ENCODE measurements around the gene RAB34. TPM values are rescaled to one million over a fixed set of nuclear protein-coding genes. Genes with fewer than 3 reads are reported as not detected.

Gene RAB34
- total and polyA plus RNA-seq, 11 donors, result 11.5 to 31.7 (median 17.7) TPM

- H3K4me1 ChIP-seq, result peaks cover 0 to 23% (median 12%) of the 10 kb centered on the region in 12 donors
- intact Hi-C loops (cut with DNase I), result loop anchor here in 9 of 10 donors (1.0 to 10.0 kb wide), 16 partner anchors 41 to 184 kb away; partner anchors contain the start of genes FLOT2 (in 3 of the 9), FAM222B (in 2 of the 9), DHRS13 (in 1 of the 9) and ERAL1 (in 1 of the 9)
- no peak overlapping the region for H3K4me3 ChIP-seq
- DNase-seq (no peak), ATAC-seq (peak in 1 of 4 donors; percentile 8)
- no peaks in the 10 kb centered on the region for H3K9me3 ChIP-seq
- peaks cover 0 to 50% (median 39%) of the 10 kb centered on the region in 9 donors for H3K36me3 ChIP-seq
- no peak overlapping the region for H3K27ac ChIP-seq
- WGBS, 4 donors, result 88 to 97% (median 94%) methylated on average over 1 of the region's 1 CpG
- H3K27me3 ChIP-seq, result no peaks in the 10 kb centered on the region
- TF ChIP-seq, protein P1, sequence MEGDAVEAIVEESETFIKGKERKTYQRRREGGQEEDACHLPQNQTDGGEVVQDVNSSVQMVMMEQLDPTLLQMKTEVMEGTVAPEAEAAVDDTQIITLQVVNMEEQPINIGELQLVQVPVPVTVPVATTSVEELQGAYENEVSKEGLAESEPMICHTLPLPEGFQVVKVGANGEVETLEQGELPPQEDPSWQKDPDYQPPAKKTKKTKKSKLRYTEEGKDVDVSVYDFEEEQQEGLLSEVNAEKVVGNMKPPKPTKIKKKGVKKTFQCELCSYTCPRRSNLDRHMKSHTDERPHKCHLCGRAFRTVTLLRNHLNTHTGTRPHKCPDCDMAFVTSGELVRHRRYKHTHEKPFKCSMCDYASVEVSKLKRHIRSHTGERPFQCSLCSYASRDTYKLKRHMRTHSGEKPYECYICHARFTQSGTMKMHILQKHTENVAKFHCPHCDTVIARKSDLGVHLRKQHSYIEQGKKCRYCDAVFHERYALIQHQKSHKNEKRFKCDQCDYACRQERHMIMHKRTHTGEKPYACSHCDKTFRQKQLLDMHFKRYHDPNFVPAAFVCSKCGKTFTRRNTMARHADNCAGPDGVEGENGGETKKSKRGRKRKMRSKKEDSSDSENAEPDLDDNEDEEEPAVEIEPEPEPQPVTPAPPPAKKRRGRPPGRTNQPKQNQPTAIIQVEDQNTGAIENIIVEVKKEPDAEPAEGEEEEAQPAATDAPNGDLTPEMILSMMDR (IDR thresholded peaks at IDR 0.05), result no peak
- TF ChIP-seq POLR2A (IDR thresholded peaks at IDR 0.05), result no peak
Observed at GRCh38 chr17:28763137-28763799, 45.6 kb upstream of the RAB34 start.

GRCh38 chr17:28760601-28761562 lies 43.2 kb upstream of the RAB34 start:
- WGBS, 4 donors, result 33 to 56% (median 41%) methylated on average over 7 to 9 of the region's 9 CpGs
- H3K4me1 ChIP-seq, result peaks cover 0 to 32% (median 13%) of the 10 kb centered on the region in 12 donors
- DNase-seq (peak; percentile 50 to 82 (median 69)), ATAC-seq (peak; percentile 43 to 75 (median 62))
- peak overlapping the region in 9 of 12 donors; percentile 8 to 46 (median 30) for H3K27ac ChIP-seq
- no peaks in the 10 kb centered on the region for H3K27me3 ChIP-seq
- H3K4me3 ChIP-seq, result no peak overlapping the region
- peaks cover 0 to 51% (median 41%) of the 10 kb centered on the region in 9 donors for H3K36me3 ChIP-seq
- intact Hi-C loops (cut with DNase I), result loop anchor here in 9 of 10 donors (5.0 to 10.0 kb wide), 14 partner anchors 39 to 186 kb away; partner anchors contain the start of genes FLOT2 (in 3 of the 9), FAM222B (in 2 of the 9), DHRS13 (in 1 of the 9) and ERAL1 (in 1 of the 9)
- no peak for TF ChIP-seq POLR2A (IDR thresholded peaks at IDR 0.05)
- TF ChIP-seq, protein P1 (IDR thresholded peaks at IDR 0.05), result no peak
- H3K9me3 ChIP-seq, result no peaks in the 10 kb centered on the region

DNA sequence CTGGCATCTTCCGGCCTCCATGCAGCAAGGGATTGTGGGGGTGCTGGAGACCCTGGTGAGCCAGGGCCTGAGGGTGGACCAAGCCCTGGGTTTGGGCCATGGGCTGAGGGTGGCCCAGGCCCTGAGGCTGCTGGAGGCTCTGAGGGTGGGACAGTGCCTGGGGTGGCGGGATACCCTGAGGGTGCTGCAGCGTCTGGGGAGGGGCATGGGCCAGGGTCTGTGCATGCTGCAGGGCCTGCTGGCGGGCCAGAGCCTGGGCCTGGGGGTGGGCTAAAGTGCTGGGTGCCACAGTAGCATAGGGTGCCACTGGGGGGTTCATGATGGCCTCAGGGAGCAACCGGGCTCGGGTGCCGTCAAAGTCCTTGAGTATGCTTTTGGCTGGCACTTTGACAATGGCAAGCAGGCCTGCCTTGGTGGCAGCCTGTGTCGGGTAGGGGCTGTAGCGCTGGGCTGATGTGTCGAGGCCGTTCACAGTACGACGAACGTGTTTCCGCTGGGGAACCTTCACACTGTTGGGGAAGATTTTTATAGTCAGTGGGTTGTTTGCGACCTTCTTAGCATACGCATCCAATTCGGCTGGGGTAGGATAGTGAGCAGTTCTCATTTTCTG lies 41.7 kb upstream of the RAB34 start:
- H3K9me3 ChIP-seq, result no peaks in the 10 kb centered on the region
- peaks cover 0 to 32% (median 13%) of the 10 kb centered on the region in 12 donors for H3K4me1 ChIP-seq
- TF ChIP-seq POLR2A (IDR thresholded peaks at IDR 0.05), result no peak
- TF ChIP-seq, protein P1 (IDR thresholded peaks at IDR 0.05), result no peak
- no peak overlapping the region for H3K27ac ChIP-seq
- no peaks in the 10 kb centered on the region for H3K27me3 ChIP-seq
- 92 to 97% (median 94%) methylated on average over 13 to 18 of the region's 18 CpGs for WGBS, 4 donors
- no peak overlapping the region for H3K4me3 ChIP-seq
- intact Hi-C loops (cut with DNase I), result loop anchor here in 1 of 10 donors (5.0 kb wide), 1 partner anchor 148 kb away; no protein-coding TSS in a partner anchor
- ATAC-seq (peak in 1 of 4 donors; percentile 9), DNase-seq (no peak)
- peaks cover 0 to 38% (median 26%) of the 10 kb centered on the region in 9 donors for H3K36me3 ChIP-seq

All from heart left ventricle (tissue), 16 donors.